Gastroesophageal sphincter (tissue), 3 donors: ENCODE data around the gene FAM20A.

Experiments
- CTCF ChIP-seq, 4 experiments: fragments of 200-600 bp in 2 of 4; fragments of 450-650 bp in 2 of 4; sonication (generic) in 1 of 4; IDR thresholded peaks; one replicate each; pipeline ENCODE4 v1.5.1; 2017 to 2019; ENCODE audit warnings: antibody characterized with exemption in 4 of 4, mild to moderate bottlenecking in 2 of 4, moderate library complexity in 2 of 4
- POLR2A ChIP-seq, 2 donors: fragments of 450-650 bp; IDR thresholded peaks; one replicate each; pipeline ENCODE4 v1.6.1; 2017; ENCODE audit warnings: antibody characterized with exemption in 2 of 2, mild to moderate bottlenecking in 2 of 2, moderate library complexity in 1 of 2

DNA sequence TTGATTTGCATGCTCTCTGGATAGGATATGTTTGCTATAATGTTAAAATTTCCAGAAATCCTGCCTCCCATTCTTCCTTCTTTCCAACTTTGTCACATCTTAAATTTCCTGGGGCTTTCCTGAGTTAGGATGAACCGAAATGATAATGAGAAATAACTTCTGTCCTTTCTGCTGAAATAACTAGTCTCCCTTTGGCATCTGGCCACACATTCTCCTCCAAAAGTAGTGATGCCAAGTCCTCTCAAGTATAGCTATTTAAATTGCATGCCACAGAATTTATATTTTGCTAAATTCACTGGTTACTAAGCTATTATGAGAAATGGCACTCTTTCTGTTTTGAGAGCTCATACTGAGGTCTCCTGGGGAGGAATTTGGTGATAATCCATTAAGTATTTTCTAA is 30.6 kb downstream of the FAM20A start:
- TF ChIP-seq CTCF (IDR thresholded peaks at IDR 0.05) (no peak), POLR2A (IDR thresholded peaks at IDR 0.05) (no peak)
